Measurements from ENCODE around the gene WDR31.

The WDR31 gene

GRCh38 chr9:113309204-113309813 is 30.8 kb downstream of the WDR31 start:
- H3K4me2 ChIP-seq (ENCODE audit: insufficient read depth, low read length, poor library complexity, severe bottlenecking), result no peak overlapping the region
- H2AK5ac ChIP-seq (ENCODE audit: low read depth, low read length), result no peak overlapping the region
- H3K4me1 ChIP-seq (ENCODE audit: control insufficient read depth in 2 of 2, insufficient read depth in 1 of 2, low read depth in 1 of 2, low read length in 2 of 2), result peaks cover 0 to 4% of the 10 kb centered on the region in 2 donors
- no peak overlapping the region for H2BK5ac ChIP-seq (ENCODE audit: low read length)
- no peaks in the 10 kb centered on the region for H3K9me3 ChIP-seq (replicated peaks in 1 of 2; ENCODE audit: control insufficient read depth in 2 of 2, insufficient read depth in 1 of 2, low read depth in 1 of 2, low read length in 2 of 2)
- no peak overlapping the region for H3K4ac ChIP-seq (ENCODE audit: low read length)
- no peak overlapping the region for H3K14ac ChIP-seq (ENCODE audit: low read length)
- H3K27ac ChIP-seq (replicated peaks; ENCODE audit: low read length), result no peak overlapping the region
- no peak for DNase-seq (ENCODE audit: low spot score)
- H3K9ac ChIP-seq (ENCODE audit: low read depth, low read length, poor library complexity), result no peak overlapping the region
- H3K27me3 ChIP-seq (ENCODE audit: control insufficient read depth in 3 of 3, insufficient read depth in 3 of 3, low read depth in 1 of 3, low read length in 3 of 3), result peaks cover 0 to 2% (median 0%) of the 10 kb centered on the region in 3 experiments
- no peak overlapping the region for H2BK120ac ChIP-seq (ENCODE audit: low read depth, low read length)
- H2BK15ac ChIP-seq (ENCODE audit: low read length), result no peak overlapping the region
- H2BK12ac ChIP-seq (ENCODE audit: low read length), result no peak overlapping the region
- H4K8ac ChIP-seq (ENCODE audit: low read depth, low read length), result no peak overlapping the region
- H3K23ac ChIP-seq (ENCODE audit: low read depth, low read length, poor library complexity), result no peak overlapping the region
- no peak overlapping the region for H2AFZ ChIP-seq (ENCODE audit: low read length)
- no peak overlapping the region for H4K91ac ChIP-seq (ENCODE audit: low read depth, low read length, poor library complexity)
- no peak overlapping the region for H3K18ac ChIP-seq (ENCODE audit: low read length)
- no peaks in the 10 kb centered on the region for H3K79me1 ChIP-seq (ENCODE audit: low read depth, low read length)
- H3K4me3 ChIP-seq (ENCODE audit: low read length in 2 of 2), result no peak overlapping the region
- no CpG with 5 or more reads among the region's 2 CpGs for WGBS, 2 donors (ENCODE audit: extremely low coverage in 2 of 2, insufficient read length in 2 of 2, insufficient replicate concordance in 1 of 2)
- no peaks in the 10 kb centered on the region for H3K36me3 ChIP-seq (replicated peaks in 1 of 2; ENCODE audit: control insufficient read depth in 2 of 2, insufficient read depth in 2 of 2, low read length in 2 of 2)

GRCh38 chr9:113307396-113307975 is 32.6 kb downstream of the WDR31 start:
- Histone ChIP-seq H2AFZ (ENCODE audit: low read length) (no peak overlapping the region), H4K91ac (ENCODE audit: low read depth, low read length, poor library complexity) (no peak overlapping the region), H2BK15ac (ENCODE audit: low read length) (no peak overlapping the region), H3K4ac (ENCODE audit: low read length) (no peak overlapping the region), H3K36me3 (replicated peaks in 1 of 2; ENCODE audit: control insufficient read depth in 2 of 2, insufficient read depth in 2 of 2, low read length in 2 of 2) (no peaks in the 10 kb centered on the region), H2BK12ac (ENCODE audit: low read length) (no peak overlapping the region), H3K14ac (ENCODE audit: low read length) (no peak overlapping the region), H3K27ac (replicated peaks; ENCODE audit: low read length) (no peak overlapping the region), H3K4me1 (ENCODE audit: control insufficient read depth in 2 of 2, insufficient read depth in 1 of 2, low read depth in 1 of 2, low read length in 2 of 2) (peaks cover 2 to 7% of the 10 kb centered on the region in 2 donors), H3K23ac (ENCODE audit: low read depth, low read length, poor library complexity) (no peak overlapping the region), H3K4me2 (ENCODE audit: insufficient read depth, low read length, poor library complexity, severe bottlenecking) (no peak overlapping the region), H3K9ac (ENCODE audit: low read depth, low read length, poor library complexity) (peak overlapping the region; percentile 26), H4K8ac (ENCODE audit: low read depth, low read length) (no peak overlapping the region), H2BK120ac (ENCODE audit: low read depth, low read length) (no peak overlapping the region), H2BK5ac (ENCODE audit: low read length) (no peak overlapping the region), H3K27me3 (ENCODE audit: control insufficient read depth in 3 of 3, insufficient read depth in 3 of 3, low read depth in 1 of 3, low read length in 3 of 3) (peaks cover 0 to 2% (median 0%) of the 10 kb centered on the region in 3 experiments), H3K9me3 (replicated peaks in 1 of 2; ENCODE audit: control insufficient read depth in 2 of 2, insufficient read depth in 1 of 2, low read depth in 1 of 2, low read length in 2 of 2) (no peaks in the 10 kb centered on the region), H2AK5ac (ENCODE audit: low read depth, low read length) (no peak overlapping the region), H3K4me3 (ENCODE audit: low read length in 2 of 2) (no peak overlapping the region), H3K79me1 (ENCODE audit: low read depth, low read length) (no peaks in the 10 kb centered on the region), H3K18ac (ENCODE audit: low read length) (no peak overlapping the region)
- no CpG with 5 or more reads among the region's 8 CpGs for WGBS, 2 donors (ENCODE audit: extremely low coverage in 2 of 2, insufficient read length in 2 of 2, insufficient replicate concordance in 1 of 2)
- DNase-seq (ENCODE audit: low spot score), result no peak

- WGBS, 2 donors (ENCODE audit: extremely low coverage in 2 of 2, insufficient read length in 2 of 2, insufficient replicate concordance in 1 of 2), result no CpG with 5 or more reads among the region's 1 CpG
- Histone ChIP-seq H3K4me3 (ENCODE audit: low read length in 2 of 2) (no peak overlapping the region), H3K9ac (ENCODE audit: low read depth, low read length, poor library complexity) (no peak overlapping the region), H3K4me2 (ENCODE audit: insufficient read depth, low read length, poor library complexity, severe bottlenecking) (no peak overlapping the region), H3K79me1 (ENCODE audit: low read depth, low read length) (no peaks in the 10 kb centered on the region), H3K18ac (ENCODE audit: low read length) (no peak overlapping the region), H2BK120ac (ENCODE audit: low read depth, low read length) (no peak overlapping the region), H3K4me1 (ENCODE audit: control insufficient read depth in 2 of 2, insufficient read depth in 1 of 2, low read depth in 1 of 2, low read length in 2 of 2) (peaks cover 2 to 7% of the 10 kb centered on the region in 2 donors), H2BK15ac (ENCODE audit: low read length) (no peak overlapping the region), H3K9me3 (replicated peaks in 1 of 2; ENCODE audit: control insufficient read depth in 2 of 2, insufficient read depth in 1 of 2, low read depth in 1 of 2, low read length in 2 of 2) (no peaks in the 10 kb centered on the region), H3K14ac (ENCODE audit: low read length) (no peak overlapping the region), H4K91ac (ENCODE audit: low read depth, low read length, poor library complexity) (no peak overlapping the region), H3K23ac (ENCODE audit: low read depth, low read length, poor library complexity) (no peak overlapping the region), H3K27ac (replicated peaks; ENCODE audit: low read length) (no peak overlapping the region), H4K8ac (ENCODE audit: low read depth, low read length) (no peak overlapping the region), H2BK12ac (ENCODE audit: low read length) (no peak overlapping the region), H2AK5ac (ENCODE audit: low read depth, low read length) (no peak overlapping the region), H3K36me3 (replicated peaks in 1 of 2; ENCODE audit: control insufficient read depth in 2 of 2, insufficient read depth in 2 of 2, low read length in 2 of 2) (no peaks in the 10 kb centered on the region), H2BK5ac (ENCODE audit: low read length) (no peak overlapping the region), H3K4ac (ENCODE audit: low read length) (no peak overlapping the region), H2AFZ (ENCODE audit: low read length) (no peak overlapping the region), H3K27me3 (ENCODE audit: control insufficient read depth in 3 of 3, insufficient read depth in 3 of 3, low read depth in 1 of 3, low read length in 3 of 3) (peaks cover 0 to 2% (median 0%) of the 10 kb centered on the region in 3 experiments)
- DNase-seq (ENCODE audit: low spot score), result no peak
Measured at GRCh38 chr9:113306566-113306965, 33.5 kb downstream of the WDR31 start.

- no peak for DNase-seq (ENCODE audit: low spot score)
- Histone ChIP-seq H3K9me3 (replicated peaks in 1 of 2; ENCODE audit: control insufficient read depth in 2 of 2, insufficient read depth in 1 of 2, low read depth in 1 of 2, low read length in 2 of 2) (no peaks in the 10 kb centered on the region), H4K8ac (ENCODE audit: low read depth, low read length) (no peak within 1 kb of the TSS), H3K9ac (ENCODE audit: low read depth, low read length, poor library complexity) (no peak within 1 kb of the TSS), H3K18ac (ENCODE audit: low read length) (no peak within 1 kb of the TSS), H3K14ac (ENCODE audit: low read length) (no peak within 1 kb of the TSS), H3K4ac (ENCODE audit: low read length) (no peak within 1 kb of the TSS), H2AFZ (ENCODE audit: low read length) (peak within 1 kb of the TSS; percentile 81), H3K23ac (ENCODE audit: low read depth, low read length, poor library complexity) (no peak within 1 kb of the TSS), H4K91ac (ENCODE audit: low read depth, low read length, poor library complexity) (no peak within 1 kb of the TSS), H2BK120ac (ENCODE audit: low read depth, low read length) (no peak within 1 kb of the TSS), H3K4me1 (ENCODE audit: control insufficient read depth in 2 of 2, insufficient read depth in 1 of 2, low read depth in 1 of 2, low read length in 2 of 2) (peaks cover 2 to 7% of the 10 kb centered on the region in 2 donors), H3K4me2 (ENCODE audit: insufficient read depth, low read length, poor library complexity, severe bottlenecking) (no peak within 1 kb of the TSS), H3K36me3 (replicated peaks in 1 of 2; ENCODE audit: control insufficient read depth in 2 of 2, insufficient read depth in 2 of 2, low read length in 2 of 2) (no peaks in the 10 kb centered on the region), H2BK15ac (ENCODE audit: low read length) (no peak within 1 kb of the TSS), H2BK12ac (ENCODE audit: low read length) (no peak within 1 kb of the TSS), H3K27me3 (ENCODE audit: control insufficient read depth in 3 of 3, insufficient read depth in 3 of 3, low read depth in 1 of 3, low read length in 3 of 3) (no peaks in the 10 kb centered on the region), H2AK5ac (ENCODE audit: low read depth, low read length) (no peak within 1 kb of the TSS), H2BK5ac (ENCODE audit: low read length) (no peak within 1 kb of the TSS), H3K27ac (replicated peaks; ENCODE audit: low read length) (no peak within 1 kb of the TSS), H3K4me3 (ENCODE audit: low read length in 2 of 2) (no peak within 1 kb of the TSS), H3K79me1 (ENCODE audit: low read depth, low read length) (no peaks in the 10 kb centered on the region)
- WGBS, 2 donors (ENCODE audit: extremely low coverage in 2 of 2, insufficient read length in 2 of 2, insufficient replicate concordance in 1 of 2), result no CpG with 5 or more reads among the region's 25 CpGs
Measured at GRCh38 chr9:113302792-113303418, 37.2 kb downstream of the WDR31 start, which contains the start of gene RNF183. Gene RNF183 (minus strand): TSS chr9:113303376. CDS start chr9:113298184, 5,192 bp downstream.
